GM21360 (cell line): Measurements from ENCODE around the gene NR1H2.
"Not testable (repeated sequence)": the region's sequence is repeated elsewhere in the genome, so short reads cannot be mapped to it uniquely, and the experiment has no call there.

Source experiments
- ATAC-seq: cut with Tn5 transposase; IDR thresholded peaks from one replicate; pipeline ENCODE4 v1.9.1; 2021; ENCODE audit warnings: mild to moderate bottlenecking, moderate library complexity; ENCODE audit not compliant: unreplicated experiment

NR1H2 gene

GRCh38 chr19:50377517-50377916, 1.3 kb downstream of the NR1H2 start:
- ATAC-seq: no peak

- no peak for ATAC-seq
Measured at GRCh38 chr19:50378169-50378862, 2.1 kb downstream of the NR1H2 start.

DNA sequence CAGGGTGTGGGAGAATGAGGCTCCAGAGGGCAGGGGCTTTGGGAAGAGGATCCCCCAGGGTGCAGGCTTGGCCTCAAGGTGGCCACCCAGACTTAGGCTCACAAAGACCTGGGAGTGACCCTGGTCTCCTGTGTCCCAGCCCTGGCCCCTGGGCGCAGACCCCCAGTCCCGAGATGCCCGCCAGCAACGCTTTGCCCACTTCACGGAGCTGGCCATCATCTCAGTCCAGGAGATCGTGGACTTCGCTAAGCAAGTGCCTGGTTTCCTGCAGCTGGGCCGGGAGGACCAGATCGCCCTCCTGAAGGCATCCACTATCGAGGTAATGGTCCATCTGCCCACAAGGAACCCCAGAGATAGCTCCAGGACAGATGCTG, 2.6 kb downstream of the NR1H2 start:
- no peak for ATAC-seq

DNA sequence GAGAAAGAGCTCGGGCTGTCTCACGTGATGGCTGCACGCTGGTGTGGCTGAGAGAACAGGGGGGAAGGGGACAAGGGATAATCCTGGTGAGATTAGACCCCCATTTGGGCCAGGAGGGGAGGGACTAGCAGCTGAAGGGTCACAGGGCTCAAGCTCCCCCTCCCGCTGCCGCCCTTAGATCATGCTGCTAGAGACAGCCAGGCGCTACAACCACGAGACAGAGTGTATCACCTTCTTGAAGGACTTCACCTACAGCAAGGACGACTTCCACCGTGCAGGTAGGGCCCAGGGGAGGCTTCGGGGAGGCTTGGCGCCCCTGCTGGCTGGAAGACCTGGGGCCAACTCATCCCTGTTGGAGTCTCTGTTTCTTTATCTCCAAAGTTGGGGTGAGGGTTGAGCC, 3.3 kb downstream of the NR1H2 start:
- no peak for ATAC-seq

- ATAC-seq: no peak
Measured at GRCh38 chr19:50380137-50380536, 3.9 kb downstream of the NR1H2 start.

GRCh38 chr19:50380751-50381151, 4.5 kb downstream of the NR1H2 start:
- no peak for ATAC-seq

DNA sequence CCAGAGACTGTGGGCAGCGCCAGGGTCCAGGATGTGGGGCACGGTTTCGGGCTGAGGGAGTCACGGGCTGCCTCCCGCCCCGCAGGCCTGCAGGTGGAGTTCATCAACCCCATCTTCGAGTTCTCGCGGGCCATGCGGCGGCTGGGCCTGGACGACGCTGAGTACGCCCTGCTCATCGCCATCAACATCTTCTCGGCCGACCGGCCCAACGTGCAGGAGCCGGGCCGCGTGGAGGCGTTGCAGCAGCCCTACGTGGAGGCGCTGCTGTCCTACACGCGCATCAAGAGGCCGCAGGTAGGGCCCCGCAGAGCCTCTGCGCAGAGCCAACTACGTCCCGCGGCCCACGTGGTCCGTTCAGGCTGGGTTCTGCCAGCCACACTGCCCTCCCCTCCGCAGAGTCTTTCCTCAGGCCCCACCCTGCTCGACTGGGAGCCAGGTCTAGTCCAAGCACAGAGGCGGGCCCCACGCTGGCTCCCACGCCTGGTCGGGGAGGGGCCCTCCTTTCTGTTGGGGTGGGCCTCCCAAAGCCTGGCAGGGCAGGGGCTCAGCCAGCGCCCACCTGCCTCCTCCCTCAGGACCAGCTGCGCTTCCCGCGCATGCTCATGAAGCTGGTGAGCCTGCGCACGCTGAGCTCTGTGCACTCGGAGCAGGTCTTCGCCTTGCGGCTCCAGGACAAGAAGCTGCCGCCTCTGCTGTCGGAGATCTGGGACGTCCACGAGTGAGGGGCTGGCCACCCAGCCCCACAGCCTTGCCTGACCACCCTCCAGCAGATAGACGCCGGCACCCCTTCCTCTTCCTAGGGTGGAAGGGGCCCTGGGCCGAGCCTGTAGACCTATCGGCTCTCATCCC, 5.8 kb downstream of the NR1H2 start:
- ATAC-seq: no peak

DNA sequence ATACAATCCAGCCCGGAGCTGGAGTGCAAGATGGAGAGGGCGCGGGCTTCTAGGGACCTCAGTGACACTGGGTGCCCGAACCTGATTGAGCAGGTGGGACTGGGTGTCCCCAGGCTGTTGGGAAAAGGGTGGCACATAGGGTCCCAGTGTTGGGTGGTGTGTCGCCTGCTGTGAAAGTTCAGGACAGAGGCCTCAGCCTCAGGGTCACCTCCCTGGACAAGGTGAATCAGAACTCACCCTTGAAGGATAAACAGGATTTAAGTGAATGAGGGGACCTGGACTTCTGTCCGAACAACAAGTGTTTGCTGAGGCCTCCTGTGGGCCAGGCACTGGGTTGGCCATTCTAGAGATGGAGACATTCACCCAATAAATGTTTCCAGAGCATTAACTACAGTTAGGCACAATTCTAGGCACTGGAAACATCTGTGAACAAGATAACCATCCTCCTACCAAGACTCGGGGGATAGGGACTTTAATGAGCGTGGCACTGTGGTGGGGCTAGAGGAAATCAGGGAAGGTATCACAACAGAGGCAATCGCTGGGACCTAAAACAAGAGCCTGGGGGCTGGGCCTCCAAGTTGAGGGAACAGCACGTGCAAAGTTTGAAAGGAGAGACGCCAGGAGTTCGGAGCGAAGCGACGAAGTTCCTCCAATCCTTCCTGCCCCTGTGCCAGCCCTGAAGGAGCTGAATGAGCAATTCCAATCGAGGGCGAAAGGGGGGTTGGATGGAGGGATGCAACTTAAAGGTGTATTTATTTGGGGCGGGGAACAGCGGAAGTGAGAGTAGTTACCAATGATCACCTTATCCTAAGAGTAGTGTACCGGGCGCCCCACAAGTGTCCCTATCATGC, 7.0 kb downstream of the NR1H2 start:
- no peak for ATAC-seq

DNA sequence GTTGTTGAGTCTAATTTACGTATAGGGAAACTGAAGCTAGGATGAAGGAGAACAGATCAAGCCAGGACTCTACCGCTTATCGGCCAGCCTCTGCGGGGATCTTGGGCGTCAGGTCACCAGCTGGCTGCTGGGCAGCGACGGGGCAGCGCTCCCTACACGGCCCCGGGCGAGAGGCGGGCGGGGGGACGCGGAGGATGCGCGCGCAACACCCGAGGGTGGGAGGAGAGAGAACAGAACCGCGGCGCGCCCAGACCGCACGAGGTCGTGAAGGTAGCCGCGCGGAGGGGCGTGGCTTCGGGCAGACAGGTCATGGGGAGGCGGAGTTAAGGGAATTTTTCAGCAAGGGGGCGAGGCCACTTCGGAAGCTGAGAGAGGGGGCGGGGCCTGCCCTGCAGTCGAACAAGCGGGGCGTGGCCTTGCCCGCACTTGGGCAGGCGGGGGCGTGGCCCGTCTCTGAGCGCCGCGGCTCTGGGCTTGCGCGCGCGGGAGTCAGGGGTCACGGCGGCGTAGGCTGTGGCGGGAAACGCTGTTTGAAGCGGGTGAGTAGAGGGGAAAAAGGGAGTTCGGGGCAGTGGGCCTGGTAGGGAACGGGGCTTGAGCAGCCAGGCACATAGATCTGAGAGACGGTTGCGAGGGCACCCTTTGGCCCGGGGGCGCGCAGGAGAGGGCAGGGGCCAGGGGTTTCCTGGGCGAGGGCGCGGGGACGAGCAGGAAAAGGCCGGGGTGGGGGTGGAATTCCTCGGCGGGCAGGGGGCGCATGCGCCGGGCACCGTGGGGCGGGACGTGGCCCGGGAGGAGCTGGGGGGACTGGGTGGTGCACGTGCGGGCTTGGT, 7.8 kb downstream of the NR1H2 start, which contains the start of gene POLD1:
Gene POLD1 (plus strand): TSS at position 496 of the 833 bp plus-strand sequence. CDS start 14,505 bp downstream, outside the sequence.
- ATAC-seq: peak; percentile 79

DNA sequence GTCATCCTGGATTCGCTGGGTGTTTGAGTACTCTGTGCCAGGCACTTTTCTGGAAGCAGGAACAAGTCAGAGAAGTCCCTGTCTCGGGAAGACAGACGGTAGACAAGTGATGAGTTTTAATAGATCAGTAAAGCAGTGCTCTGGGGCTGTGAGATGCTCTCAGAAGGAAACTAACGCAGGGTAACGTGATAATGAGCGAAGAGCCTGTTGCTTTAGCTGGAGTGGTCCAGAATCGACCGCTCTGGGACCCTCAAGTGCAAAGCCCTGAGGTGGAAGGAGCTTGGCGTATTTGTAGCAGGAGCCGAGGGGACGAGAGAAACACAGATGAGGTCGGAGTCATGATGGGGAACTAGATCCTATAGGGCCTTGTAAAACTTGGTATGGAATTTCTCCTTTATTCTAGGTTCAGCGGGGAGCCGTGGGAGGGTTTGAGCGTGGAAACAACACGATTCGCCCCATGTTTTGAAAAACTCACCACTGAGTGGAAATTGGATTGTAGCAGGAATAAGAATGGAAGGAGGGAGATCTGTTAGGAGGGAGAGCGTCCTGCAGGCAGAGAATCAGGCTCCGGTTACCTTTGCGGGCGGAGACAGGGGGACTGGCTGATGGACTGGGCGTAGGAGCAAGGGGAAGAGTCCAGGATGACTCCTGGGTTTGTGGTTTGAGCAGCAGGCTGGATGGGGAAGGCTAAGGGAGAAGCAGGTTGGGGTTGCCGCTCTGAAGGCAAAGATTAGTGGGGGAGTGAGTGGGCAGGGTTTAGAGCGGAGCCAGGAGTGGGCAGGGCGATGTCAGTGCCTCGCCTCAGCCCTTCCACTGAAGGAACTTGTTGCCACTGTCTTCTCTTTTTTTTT, 8.7 kb downstream of the NR1H2 start:
- ATAC-seq: no peak

- no peak for ATAC-seq
Measured at GRCh38 chr19:50387176-50387867, 11.1 kb downstream of the NR1H2 start.

DNA sequence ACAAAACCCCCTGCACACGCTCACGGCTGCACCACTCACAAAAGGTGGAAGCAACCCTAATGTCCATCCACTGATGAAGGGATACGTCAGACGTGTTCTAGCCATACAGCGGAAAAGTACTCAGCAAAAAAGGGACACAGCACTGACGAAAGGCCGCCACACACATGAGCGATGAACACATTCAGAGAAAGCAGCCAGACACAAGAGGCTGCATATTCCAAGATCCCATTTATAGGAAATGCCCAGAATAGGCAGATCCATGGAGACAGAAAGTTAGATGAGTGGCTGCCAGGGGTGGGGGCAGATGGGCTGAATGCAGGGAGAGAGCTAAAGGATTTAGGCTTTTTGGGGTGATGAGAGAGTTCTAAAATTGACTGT, 11.6 kb downstream of the NR1H2 start:
- no peak for ATAC-seq

GRCh38 chr19:50390295-50390694, 14.0 kb downstream of the NR1H2 start:
- not testable (repeated sequence) for ATAC-seq

DNA sequence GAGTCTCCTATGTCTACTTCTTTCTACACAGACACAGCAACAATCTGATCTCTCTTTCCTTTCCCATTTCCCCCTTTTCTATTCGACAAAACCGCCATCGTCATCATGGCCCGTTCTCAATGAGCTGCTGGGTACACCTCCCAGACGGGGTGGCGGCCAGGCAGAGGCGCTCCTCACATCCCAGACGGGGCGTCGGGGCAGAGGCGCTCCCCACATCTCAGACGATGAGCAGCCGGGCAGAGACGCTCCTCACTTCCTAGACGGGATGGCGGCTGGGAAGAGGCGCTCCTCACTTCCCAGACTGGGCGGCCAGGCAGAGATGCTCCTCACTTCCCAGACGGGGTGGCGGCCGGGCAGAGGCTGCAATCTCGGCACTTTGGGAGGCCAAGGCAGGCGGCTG, 14.7 kb downstream of the NR1H2 start:
- not testable (repeated sequence) for ATAC-seq

DNA sequence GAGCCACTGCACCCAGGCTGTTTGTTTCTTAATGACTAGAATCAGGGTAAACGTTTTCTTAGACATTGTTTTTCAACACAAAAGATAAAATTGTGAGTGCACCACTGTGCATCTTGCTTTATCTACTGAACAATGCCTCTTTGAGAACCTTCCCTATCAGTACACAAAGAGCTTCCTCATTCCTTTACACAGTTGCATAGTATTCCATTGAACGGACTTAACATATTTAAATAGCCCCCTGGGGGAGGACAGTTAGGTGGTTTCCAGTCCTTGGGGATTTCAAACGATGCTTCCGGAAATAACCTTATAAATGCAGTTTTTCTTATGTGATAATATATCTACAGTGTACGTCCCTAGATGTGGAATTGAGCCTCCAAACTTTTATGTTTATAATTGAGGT, 16.5 kb downstream of the NR1H2 start:
- ATAC-seq: no peak

- no peak for ATAC-seq
Measured at GRCh38 chr19:50393589-50393988, 17.3 kb downstream of the NR1H2 start.

DNA sequence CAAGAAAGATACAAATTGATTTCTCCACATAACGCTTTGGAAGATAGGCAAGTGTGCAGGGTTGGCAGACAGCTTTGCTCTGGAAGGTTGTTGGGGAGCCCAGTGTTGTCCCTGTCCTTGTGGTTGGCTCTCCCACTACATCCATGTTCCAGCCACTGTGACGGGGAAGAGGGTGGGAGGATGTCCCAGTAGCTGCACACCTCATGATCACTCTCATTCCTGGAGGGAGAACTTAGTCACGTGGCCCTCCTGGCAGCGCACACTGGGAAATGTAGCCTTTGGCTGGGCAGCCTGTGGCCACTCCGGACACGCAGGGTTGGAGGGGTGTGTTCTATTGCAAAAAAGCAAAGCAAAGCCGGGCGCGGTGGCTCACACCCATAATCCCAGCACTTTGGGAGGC, 17.8 kb downstream of the NR1H2 start:
- no peak for ATAC-seq

- ATAC-seq: no peak
Measured at GRCh38 chr19:50398675-50399367, 22.6 kb downstream of the NR1H2 start.
